Measurements from ENCODE around the gene GRB2.
A peak's percentile ranks its signal among the peaks of the same experiment; 100 is the strongest.

GRB2 gene

DNA sequence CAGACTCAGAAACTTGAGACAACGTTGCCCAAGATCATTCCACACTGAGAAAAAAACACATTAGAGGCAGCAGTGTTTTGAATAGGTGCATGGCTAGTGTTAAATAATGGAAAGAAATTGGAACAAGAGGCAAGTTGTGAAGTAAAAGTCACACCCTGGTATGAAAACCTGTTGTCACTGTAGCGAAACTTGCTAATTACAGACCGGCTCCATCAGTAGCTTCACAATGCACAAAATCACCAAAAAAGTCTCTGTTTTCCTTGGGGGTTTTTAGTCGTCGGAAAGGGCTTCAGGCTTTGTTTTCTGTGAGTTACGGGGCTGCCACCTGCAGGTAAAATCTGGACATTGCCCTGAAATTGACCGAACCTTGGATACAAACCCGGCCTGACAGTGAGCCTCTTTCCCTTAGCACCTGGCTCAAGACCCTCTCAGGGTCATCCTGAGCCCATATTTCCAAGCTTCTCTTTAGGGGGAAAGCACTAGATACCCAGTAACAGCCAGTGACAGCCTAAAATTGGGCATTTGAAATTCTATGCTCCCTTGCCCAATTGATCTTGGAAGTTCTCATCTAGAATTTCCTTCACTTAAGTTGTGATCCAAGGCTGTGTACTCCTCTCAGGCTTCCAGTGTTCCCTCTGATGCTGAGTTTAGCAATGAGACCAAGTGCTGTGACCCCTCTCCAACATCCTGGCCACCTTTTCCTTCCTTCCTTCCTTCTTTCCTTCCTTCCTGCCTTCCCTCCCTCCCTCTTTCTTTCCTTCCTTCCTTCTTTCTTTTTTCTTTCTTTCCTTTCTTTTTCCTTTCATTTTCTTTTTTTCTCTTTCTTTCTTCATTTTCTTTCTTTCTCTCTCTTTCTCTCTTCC, 7.2 kb upstream of the GRB2 start:
- peak; percentile 68 for DNase-seq

DNA sequence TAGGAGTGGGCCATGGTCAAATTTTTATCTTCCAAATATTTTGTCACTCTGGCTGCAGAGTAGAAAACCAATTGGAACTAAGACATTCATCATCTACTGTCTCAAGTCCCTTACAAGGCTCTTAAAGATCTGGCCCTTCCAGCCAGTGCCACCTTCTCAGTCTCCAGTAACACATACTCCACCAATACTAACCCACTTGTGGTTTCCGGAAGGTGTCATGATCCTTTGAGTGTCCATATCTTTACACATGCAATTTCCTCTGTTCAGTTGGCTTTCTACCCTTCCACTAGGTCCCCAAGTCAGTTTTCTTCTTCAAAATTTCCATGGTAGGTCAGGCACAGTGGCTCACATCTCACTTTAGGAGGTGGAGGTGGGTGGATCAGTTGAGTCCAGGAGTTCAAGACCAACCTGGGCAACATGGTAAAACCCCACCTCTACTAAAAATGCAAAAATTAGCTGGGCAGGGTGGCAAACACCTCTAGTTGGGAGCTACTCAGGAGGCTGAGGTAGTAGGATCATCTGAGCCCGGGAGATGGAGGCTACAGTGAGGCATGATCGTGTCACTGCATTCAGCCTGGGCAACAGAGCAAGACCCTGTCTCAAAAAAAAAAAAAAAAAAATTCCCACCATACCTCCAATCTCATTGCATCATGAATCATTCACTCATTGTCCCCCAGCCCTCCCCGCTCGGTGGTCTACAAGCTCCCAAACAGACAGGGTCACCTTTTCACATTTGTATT, 6.0 kb upstream of the GRB2 start:
- no peak for DNase-seq

GRCh38 chr17:75410141-75410540, 4.7 kb upstream of the GRB2 start:
- no peak for DNase-seq

DNA sequence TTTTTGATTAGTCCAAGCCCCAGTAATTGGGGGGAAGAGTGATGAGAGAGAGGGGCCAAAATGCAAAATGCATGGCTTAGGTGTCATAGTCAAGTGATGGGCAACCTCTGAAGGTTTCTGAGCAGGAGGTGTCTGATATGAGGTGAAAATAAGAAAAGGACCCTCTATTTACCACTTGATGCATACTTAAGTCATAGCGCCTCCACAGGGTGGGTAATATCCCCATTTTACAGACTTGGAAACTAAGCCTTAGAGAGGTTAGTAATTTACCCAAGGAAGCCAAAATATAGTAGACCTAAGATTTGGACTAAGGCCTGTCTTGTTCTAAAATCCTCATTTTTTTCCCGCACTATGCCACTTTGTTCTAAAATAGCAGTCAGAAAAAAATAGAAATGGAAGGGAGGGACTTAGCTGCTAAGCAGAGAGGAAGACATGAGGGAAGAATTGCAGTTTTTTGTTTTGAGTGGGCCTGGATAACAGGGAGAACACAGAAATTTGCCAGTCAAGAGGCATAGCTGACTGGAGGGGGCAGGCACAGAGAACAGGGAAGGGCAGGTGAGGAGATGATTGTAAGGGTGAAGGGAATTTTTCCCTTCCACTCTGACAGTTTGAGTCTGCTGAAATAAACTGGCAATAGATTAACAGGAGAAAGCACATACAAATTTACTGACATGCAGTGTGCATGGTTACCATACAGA, 2.3 kb upstream of the GRB2 start:
- no peak for DNase-seq

- no peak for DNase-seq
These were observed 741 bp upstream of the GRB2 start for GRCh38 chr17:75406222-75406615.

- no peak for DNase-seq
These were observed 630 bp downstream of the GRB2 start for GRCh38 chr17:75404731-75405364.

DNA sequence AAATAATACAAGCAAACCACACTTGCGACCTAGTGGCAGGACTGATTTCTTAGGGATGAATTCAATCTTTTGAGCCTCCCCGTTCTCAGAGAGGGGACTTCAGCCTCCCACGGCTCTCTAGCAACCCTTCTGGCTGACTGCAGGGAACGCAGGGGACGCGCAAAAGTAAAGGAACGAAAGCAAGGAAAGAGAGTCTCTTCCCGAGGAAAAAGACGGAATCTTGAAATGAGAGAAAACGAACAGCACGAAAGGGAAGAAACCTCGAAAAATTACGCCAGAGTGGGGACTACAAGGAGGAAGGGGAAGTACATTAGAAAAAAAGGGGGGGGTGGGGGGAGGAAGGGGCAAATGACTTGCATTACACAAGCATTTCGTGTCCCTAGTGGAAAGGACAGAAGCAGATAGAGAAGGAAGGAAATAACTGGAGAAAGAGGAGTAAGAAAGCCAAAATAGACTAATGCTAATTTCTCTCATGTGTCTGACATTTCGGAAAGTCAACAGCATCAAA, 1.2 kb downstream of the GRB2 start:
- peak; percentile 60 for DNase-seq

- DNase-seq: no peak
These were observed 2.3 kb downstream of the GRB2 start for GRCh38 chr17:75403131-75403530.

DNA sequence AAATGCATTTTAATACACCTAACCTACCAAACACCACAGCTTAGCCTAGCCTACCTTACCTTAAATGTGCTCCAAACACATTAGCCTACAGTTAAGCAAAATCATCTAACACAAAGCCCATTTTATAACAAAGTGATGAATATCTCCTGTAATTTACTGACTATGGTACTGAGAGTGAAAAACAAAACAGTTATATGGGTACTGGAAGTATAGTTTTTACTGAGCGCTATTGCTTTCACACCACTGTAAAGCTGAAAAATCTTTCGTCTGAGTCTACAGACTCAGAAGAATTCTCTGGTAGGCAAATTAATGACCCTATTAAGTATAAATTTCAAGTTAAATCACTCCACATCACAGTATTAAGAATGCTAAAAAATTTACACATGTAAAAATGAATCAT, 3.5 kb downstream of the GRB2 start:
- DNase-seq: no peak

DNA sequence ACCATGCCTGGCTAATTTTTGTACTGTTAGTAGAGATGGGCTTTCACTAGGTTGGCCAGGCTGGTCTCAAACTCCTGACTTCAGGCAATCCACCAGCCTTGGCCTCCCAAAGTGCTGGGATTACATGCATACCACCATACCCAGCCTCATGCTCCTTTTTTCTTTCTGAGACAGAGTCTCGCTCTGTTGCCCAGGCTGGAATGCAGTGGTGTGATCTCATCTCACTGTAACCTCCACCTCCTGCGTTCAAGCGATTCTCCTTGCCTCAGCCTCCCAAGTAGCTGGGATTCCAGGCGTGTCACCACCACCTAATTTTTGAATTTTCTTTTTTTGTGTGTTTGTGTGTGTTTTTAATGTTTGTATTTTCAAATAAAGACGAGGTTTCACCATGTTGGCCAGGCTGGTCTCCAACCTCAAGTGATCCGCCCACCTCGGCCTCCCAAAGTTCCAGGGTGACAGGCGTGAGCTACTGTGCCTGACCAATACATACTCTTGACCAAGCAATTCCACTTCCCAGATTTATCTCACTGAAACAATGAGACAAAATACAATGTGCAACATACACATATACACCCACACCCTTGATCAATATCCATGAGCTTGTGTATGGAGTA, 5.0 kb downstream of the GRB2 start:
- DNase-seq: no peak

DNA sequence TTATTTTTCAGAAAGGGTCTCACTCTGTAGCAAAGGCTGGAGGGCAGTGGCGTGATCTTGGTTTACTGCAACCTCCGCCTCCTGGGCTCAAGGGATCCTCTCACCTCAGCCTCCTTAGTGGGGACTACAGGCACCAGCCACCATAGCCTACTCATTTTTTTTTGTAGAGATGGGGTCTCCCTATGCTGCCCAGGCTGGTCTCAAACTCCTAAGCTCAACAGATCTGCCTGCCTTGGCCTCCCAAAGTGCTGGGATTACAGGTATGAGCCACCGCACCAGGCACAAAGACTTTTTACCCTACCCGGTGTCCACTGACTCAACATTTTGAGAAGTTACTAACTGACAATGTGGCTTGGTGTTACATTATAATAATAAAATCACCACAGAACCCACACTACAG, 7.2 kb downstream of the GRB2 start:
- no peak for DNase-seq

DNA sequence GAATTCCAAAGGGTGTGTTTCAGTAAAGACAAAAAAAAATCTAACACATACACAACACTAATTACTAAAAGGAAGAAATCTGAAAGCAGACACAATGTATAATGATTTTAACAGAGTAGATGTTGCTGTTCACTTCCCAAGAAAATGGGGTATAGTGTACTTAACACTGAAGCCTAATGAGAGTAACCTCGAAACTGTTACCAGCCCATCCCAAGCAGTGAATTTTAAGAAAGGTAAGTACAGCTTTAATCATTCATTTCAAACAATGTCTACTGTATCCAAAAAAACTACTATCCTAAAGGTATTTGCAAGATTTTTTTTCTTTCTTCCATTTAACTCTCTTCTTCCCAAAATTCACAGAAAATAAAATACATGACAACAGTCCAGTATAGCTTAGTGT, 8.3 kb downstream of the GRB2 start:
- DNase-seq: no peak

- no peak for DNase-seq
These were observed 8.7 kb downstream of the GRB2 start for GRCh38 chr17:75396796-75397195.

- no peak for DNase-seq
These were observed 9.5 kb downstream of the GRB2 start for GRCh38 chr17:75396025-75396424.

DNA sequence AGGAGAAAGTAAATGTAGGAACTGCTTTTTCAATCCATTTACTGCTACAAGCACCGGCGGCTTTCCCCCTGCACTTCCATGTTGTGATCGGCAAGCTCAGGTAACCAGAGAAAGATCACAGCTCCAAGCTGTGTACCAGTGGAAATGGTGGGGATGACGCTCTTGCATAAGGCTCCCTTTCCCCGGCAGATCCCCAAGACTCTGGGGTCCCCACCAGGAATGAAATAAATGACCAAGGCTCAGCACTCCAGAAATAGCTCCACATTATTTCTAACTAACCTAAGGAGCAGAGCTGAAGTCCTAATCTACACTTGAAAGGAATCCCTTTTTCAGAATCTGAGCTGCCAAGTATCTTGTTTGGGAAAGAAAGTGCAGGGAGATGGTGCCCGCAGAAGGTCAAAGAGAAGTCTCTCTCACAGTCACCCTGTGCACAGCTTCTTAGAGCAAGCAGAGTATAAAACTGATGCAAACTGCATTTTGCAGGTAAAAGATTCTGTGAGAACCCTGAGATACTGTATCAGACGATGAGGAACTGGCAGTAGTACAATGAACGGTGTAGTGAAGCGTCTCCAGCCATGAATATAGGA, 11.1 kb downstream of the GRB2 start:
- no peak for DNase-seq

DNA sequence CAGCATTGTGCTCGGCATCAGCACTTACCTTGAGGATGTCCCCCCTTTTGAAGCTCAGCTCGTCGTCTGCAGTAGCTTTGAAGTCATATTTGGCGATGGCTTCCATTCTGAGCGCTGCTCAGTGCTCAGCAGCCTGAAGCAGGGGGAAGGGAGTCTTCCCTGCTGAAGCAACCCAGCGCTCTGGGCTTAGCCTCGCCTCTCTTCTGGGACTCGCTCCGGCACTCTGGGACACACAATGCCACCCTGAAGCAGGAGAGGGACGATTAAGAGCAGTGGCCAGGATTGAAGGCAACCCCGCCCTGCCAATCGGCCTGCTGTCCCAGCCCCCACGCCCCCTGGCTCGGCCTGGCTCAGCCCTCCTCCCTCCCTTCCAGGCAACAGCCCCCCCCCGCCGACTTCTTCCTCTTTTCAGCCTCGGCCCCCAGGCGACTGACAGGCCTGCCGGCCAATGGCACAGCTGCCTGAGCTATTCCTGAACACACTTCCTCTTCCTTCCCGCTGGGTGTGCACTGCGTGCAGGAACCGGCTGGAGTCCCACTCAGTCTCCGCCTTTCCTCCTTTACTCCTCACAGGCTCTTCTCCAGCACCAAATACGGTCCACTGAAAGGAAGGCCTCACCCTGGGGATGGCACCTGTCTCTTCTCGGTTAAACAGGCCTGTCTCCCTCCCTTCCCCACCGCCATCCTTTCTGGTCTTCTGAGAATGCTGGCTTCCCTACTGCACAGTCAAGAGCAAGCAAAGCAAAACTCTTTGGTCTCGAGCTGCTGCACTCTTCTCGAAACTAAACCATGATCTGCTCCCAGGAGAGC, 11.8 kb downstream of the GRB2 start:
- DNase-seq: peak; percentile 97

DNA sequence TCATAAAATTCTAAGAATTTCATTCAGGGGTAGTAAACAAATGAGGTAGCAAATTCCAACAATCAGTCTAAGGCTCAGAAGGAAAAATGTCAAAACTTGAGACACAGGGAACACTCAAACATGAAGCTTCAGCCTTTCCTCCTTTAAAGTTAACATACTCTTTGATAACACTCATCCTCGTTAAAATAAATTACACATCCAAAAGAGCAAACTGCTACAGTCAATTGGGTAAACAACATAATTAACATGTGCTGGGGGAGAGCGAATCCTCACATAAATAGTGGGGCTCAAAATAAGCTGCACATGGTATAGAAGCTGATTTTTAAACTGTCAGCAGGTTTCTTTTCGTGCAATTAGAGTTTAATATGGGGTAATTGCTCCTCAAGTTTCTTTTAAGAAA, 12.9 kb downstream of the GRB2 start:
- no peak for DNase-seq

DNA sequence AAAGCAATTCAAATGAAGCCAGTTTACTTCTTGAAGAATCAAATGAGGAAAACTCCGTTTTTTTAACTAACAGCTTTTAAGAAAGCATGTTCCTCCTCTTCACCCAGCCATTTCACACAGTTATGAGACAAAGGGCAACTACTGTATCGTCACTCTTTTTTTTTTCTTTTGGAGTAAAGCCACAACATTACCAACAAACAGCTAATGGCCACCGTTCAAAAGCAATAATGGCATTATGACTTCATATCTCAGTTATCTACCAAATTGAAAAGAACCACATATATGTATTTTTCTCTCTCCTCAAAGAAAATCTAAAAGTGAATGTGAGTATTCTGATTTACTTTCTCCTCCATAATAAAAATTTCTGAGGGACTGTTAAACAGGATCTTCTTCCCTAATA, 14.5 kb downstream of the GRB2 start:
- DNase-seq: no peak

DNA sequence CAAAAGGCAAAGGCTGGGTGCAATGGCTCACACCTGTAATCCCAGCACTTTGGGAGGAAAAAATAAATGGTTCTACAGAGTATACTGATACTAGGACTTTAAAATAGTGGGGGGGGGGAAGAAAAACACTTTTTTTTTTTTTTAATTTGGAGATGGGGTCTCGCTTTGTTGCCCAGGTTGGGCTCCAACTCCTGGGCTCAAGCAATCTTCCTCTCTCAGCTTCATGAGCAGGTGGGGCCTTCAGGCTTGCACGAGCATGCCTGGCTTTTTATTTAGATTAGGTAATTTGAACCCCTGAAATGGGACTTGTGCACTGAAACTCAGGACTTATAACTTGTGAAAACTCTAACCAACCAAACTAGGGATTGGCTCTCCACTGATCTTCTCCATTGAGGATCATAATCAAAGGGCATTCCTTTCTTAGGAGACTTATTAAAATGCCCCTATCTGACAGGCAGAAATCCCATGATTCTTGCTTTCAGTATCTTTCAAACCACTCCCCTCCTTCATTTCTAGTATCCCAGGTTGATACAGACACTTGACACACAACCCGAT, 16.9 kb downstream of the GRB2 start:
- no peak for DNase-seq

DNA sequence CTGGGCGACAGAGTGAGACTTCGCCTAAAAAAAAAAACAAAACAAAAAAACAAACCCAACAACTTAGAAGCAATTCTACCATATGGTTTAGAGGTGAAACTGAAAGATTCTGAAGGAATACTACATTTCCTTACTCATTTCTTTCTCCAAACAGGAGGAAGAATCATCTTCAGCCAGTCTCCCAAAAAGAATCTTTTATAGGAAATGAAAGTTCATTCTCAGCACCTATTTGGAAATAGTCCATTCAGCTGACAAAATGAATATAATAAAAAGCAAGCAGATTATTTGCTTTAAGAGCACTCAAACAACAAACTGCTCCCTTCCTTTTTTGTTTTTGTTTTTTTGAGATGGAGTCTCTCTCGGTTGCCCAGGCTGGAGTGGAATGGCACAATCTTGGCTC, 17.7 kb downstream of the GRB2 start:
- no peak for DNase-seq

GRCh38 chr17:75386430-75386829, 19.0 kb downstream of the GRB2 start:
- no peak for DNase-seq

Data from COR-L47 (cell line).